DND-41 (cell line): ENCODE data around the gene SPATA19.

Experiments
- ATAC-seq: fragments of 200-7000 bp; cut with Tn5 transposase; 3 replicates; pipeline ENCODE4 v1.9.1; 2021; ENCODE audit warnings: low read depth; ENCODE audit not compliant: insufficient read depth
- DNase-seq: peaks from one replicate; pipeline ENCODE4 v3.0.0-alpha.2; 2020
- H2AFZ ChIP-seq: 2 replicates; pipeline ENCODE4 v1.6.0; 2012; ENCODE audit warnings: low read depth, low read length
- H3K27ac ChIP-seq: 2 replicates; pipeline ENCODE4 v1.5.1; 2012; ENCODE audit warnings: low read length, inconsistent platforms
- H3K27me3 ChIP-seq: fragments of 200-600 bp; sonication (generic); 2 replicates; pipeline ENCODE4 v1.6.0; 2012; ENCODE audit warnings: low read length, mild to moderate bottlenecking, inconsistent platforms; ENCODE audit not compliant: insufficient read depth, poor library complexity
- H3K36me3 ChIP-seq: 2 replicates; pipeline ENCODE4 v1.5.1; 2012; ENCODE audit warnings: low read length, inconsistent platforms; ENCODE audit not compliant: insufficient read depth
- H3K4me1 ChIP-seq: 2 replicates; pipeline ENCODE4 v1.5.1; 2012; ENCODE audit warnings: mild to moderate bottlenecking, low read length; ENCODE audit not compliant: insufficient read depth
- H3K4me2 ChIP-seq: 2 replicates; pipeline ENCODE4 v1.6.0; 2012; ENCODE audit warnings: mild to moderate bottlenecking, moderate library complexity, low read length, inconsistent platforms; ENCODE audit not compliant: insufficient read depth
- H3K4me3 ChIP-seq, 2 experiments: fragments of 200-600 bp in 1 of 2; shearing (Covaris generic) in 1 of 2; 2 replicates each; pipeline ENCODE4 v1.5.1; 2012 to 2016; ENCODE audit warnings: inconsistent platforms in 2 of 2, low read length in 2 of 2, mild to moderate bottlenecking in 2 of 2, low read depth in 1 of 2, moderate library complexity in 1 of 2
- H3K79me2 ChIP-seq: 2 replicates; pipeline ENCODE4 v1.6.0; 2012; ENCODE audit warnings: low read length, inconsistent platforms; ENCODE audit not compliant: insufficient read depth
- H3K9ac ChIP-seq: 2 replicates; pipeline ENCODE4 v1.6.0; 2012; ENCODE audit warnings: low read depth, mild to moderate bottlenecking, inconsistent platforms, low read length, moderate library complexity
- H3K9me3 ChIP-seq: 2 replicates; pipeline ENCODE4 v1.5.1; 2012; ENCODE audit warnings: low read length, moderate library complexity, mild to moderate bottlenecking, inconsistent platforms; ENCODE audit not compliant: insufficient read depth, severe bottlenecking
- H4K20me1 ChIP-seq: 2 replicates; pipeline ENCODE4 v1.6.0; 2012; ENCODE audit warnings: low read length; ENCODE audit not compliant: insufficient read depth
- EZH2 ChIP-seq: IDR thresholded peaks from 3 replicates; pipeline ENCODE4 v1.6.1; 2012; ENCODE audit warnings: borderline replicate concordance, low read depth, mild to moderate bottlenecking, moderate library complexity, low read length, inconsistent platforms; ENCODE audit not compliant: severe bottlenecking
- TF ChIP-seq, protein P1 (sequence below): IDR thresholded peaks from 2 replicates; pipeline ENCODE4 v1.5.1; 2012; ENCODE audit warnings: borderline replicate concordance, low read length, moderate library complexity, mild to moderate bottlenecking; ENCODE audit not compliant: poor library complexity, severe bottlenecking; ENCODE audit errors: extremely low read depth

SPATA19 gene

GRCh38 chr11:133790995-133791394 is 54.3 kb downstream of the SPATA19 start:
- no peak for ATAC-seq
- TF ChIP-seq, protein P1, sequence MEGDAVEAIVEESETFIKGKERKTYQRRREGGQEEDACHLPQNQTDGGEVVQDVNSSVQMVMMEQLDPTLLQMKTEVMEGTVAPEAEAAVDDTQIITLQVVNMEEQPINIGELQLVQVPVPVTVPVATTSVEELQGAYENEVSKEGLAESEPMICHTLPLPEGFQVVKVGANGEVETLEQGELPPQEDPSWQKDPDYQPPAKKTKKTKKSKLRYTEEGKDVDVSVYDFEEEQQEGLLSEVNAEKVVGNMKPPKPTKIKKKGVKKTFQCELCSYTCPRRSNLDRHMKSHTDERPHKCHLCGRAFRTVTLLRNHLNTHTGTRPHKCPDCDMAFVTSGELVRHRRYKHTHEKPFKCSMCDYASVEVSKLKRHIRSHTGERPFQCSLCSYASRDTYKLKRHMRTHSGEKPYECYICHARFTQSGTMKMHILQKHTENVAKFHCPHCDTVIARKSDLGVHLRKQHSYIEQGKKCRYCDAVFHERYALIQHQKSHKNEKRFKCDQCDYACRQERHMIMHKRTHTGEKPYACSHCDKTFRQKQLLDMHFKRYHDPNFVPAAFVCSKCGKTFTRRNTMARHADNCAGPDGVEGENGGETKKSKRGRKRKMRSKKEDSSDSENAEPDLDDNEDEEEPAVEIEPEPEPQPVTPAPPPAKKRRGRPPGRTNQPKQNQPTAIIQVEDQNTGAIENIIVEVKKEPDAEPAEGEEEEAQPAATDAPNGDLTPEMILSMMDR: no peak
- no peak for TF ChIP-seq EZH2

More at GRCh38 chr11:133790995-133791394, 54.3 kb downstream of the SPATA19 start:
- Histone ChIP-seq H3K9me3 (no peaks in the 10 kb centered on the region), H3K9ac (no peak overlapping the region), H3K27ac (no peak overlapping the region), H3K27me3 (peaks cover 18% of the 10 kb centered on the region), H4K20me1 (no peaks in the 10 kb centered on the region), H3K4me3 (no peak overlapping the region), H3K79me2 (no peaks in the 10 kb centered on the region), H3K4me2 (no peak overlapping the region), H2AFZ (no peak overlapping the region), H3K4me1 (no peaks in the 10 kb centered on the region), H3K36me3 (no peaks in the 10 kb centered on the region)
- DNase-seq: no peak
